ENCODE results near the gene SPART.
"Not testable (repeated sequence)": the region's sequence is repeated elsewhere in the genome, so short reads cannot be mapped to it uniquely, and the experiment has no call there.

Gene SPART

GRCh38 chr13:36302289-36302688 lies 43.9 kb downstream of the SPART start:
- Histone ChIP-seq H3K36me3 (ENCODE audit: low read depth) (peaks cover 27% of the 10 kb centered on the region), H3K27me3 (ENCODE audit: insufficient read depth, poor library complexity, severe bottlenecking) (no peaks in the 10 kb centered on the region), H3K4me1 (ENCODE audit: insufficient read depth, poor library complexity, severe bottlenecking) (no peaks in the 10 kb centered on the region), H3K9me3 (ENCODE audit: severe bottlenecking) (no peaks in the 10 kb centered on the region), H3K27ac (ENCODE audit: poor library complexity, severe bottlenecking) (no peak overlapping the region), H3K4me3 (ENCODE audit: severe bottlenecking) (no peak overlapping the region)
- no peak for TF ChIP-seq CTCF (IDR thresholded peaks at IDR 0.05; ENCODE audit: poor library complexity, severe bottlenecking)
- no peak for ATAC-seq (ENCODE audit: low read depth)
- DNase-seq (ENCODE audit: low spot score), result no peak

- H3K27me3 ChIP-seq (ENCODE audit: insufficient read depth, poor library complexity, severe bottlenecking); H3K27ac ChIP-seq (ENCODE audit: poor library complexity, severe bottlenecking); DNase-seq (ENCODE audit: low spot score); H3K9me3 ChIP-seq (ENCODE audit: severe bottlenecking); H3K4me3 ChIP-seq (ENCODE audit: severe bottlenecking); H3K4me1 ChIP-seq (ENCODE audit: insufficient read depth, poor library complexity, severe bottlenecking); ATAC-seq (ENCODE audit: low read depth): not testable (repeated sequence)
- peaks cover 17% of the 10 kb centered on the region for H3K36me3 ChIP-seq (ENCODE audit: low read depth)
Measured at GRCh38 chr13:36299469-36299868, 46.7 kb downstream of the SPART start.

GRCh38 chr13:36298535-36299068 lies 47.6 kb downstream of the SPART start:
- no peak for ATAC-seq (ENCODE audit: low read depth)
- H3K4me3 ChIP-seq (ENCODE audit: severe bottlenecking), result no peak overlapping the region
- no peaks in the 10 kb centered on the region for H3K9me3 ChIP-seq (ENCODE audit: severe bottlenecking)
- no peak for DNase-seq (ENCODE audit: low spot score)
- peaks cover 8% of the 10 kb centered on the region; the same call in 1 of the 2 replicates for H3K36me3 ChIP-seq (ENCODE audit: low read depth)
- H3K27ac ChIP-seq (ENCODE audit: poor library complexity, severe bottlenecking), result no peak overlapping the region
- H3K27me3 ChIP-seq (ENCODE audit: insufficient read depth, poor library complexity, severe bottlenecking), result no peaks in the 10 kb centered on the region
- no peaks in the 10 kb centered on the region for H3K4me1 ChIP-seq (ENCODE audit: insufficient read depth, poor library complexity, severe bottlenecking)
- TF ChIP-seq CTCF (IDR thresholded peaks at IDR 0.05; ENCODE audit: poor library complexity, severe bottlenecking), result no peak

- H3K4me3 ChIP-seq (ENCODE audit: severe bottlenecking), result peak within 1 kb of the TSS; percentile 41
- no peak for TF ChIP-seq CTCF (IDR thresholded peaks at IDR 0.05; ENCODE audit: poor library complexity, severe bottlenecking)
- H3K27ac ChIP-seq (ENCODE audit: poor library complexity, severe bottlenecking), result no peak within 1 kb of the TSS
Measured at GRCh38 chr13:36297366-36298338, 48.5 kb downstream of the SPART start, which contains the start of gene CCDC169. TSS of gene CCDC169 (minus strand) at chr13:36297814. CDS start at chr13:36297719, 95 bp downstream.

GRCh38 chr13:36294096-36294495 lies 52.1 kb downstream of the SPART start:
- ATAC-seq (ENCODE audit: low read depth) (no peak), DNase-seq (ENCODE audit: low spot score) (no peak)
- Histone ChIP-seq H3K4me1 (ENCODE audit: insufficient read depth, poor library complexity, severe bottlenecking) (no peaks in the 10 kb centered on the region), H3K27ac (ENCODE audit: poor library complexity, severe bottlenecking) (no peak overlapping the region), H3K4me3 (ENCODE audit: severe bottlenecking) (no peak overlapping the region), H3K27me3 (ENCODE audit: insufficient read depth, poor library complexity, severe bottlenecking) (no peaks in the 10 kb centered on the region), H3K36me3 (ENCODE audit: low read depth) (no peaks in the 10 kb centered on the region), H3K9me3 (ENCODE audit: severe bottlenecking) (peaks cover 2% of the 10 kb centered on the region)
- no peak for TF ChIP-seq CTCF (IDR thresholded peaks at IDR 0.05; ENCODE audit: poor library complexity, severe bottlenecking)

More at GRCh38 chr13:36297366-36298338, 48.5 kb downstream of the SPART start, which contains the start of gene CCDC169:
- DNase-seq (ENCODE audit: low spot score) (peak; percentile 54), ATAC-seq (ENCODE audit: low read depth) (peak; percentile 74)
- Histone ChIP-seq H3K36me3 (ENCODE audit: low read depth) (no peaks in the 10 kb centered on the region), H3K4me1 (ENCODE audit: insufficient read depth, poor library complexity, severe bottlenecking) (no peaks in the 10 kb centered on the region), H3K9me3 (ENCODE audit: severe bottlenecking) (no peaks in the 10 kb centered on the region), H3K27me3 (ENCODE audit: insufficient read depth, poor library complexity, severe bottlenecking) (no peaks in the 10 kb centered on the region)
